Suprapubic skin (tissue), 4 donors: ENCODE measurements around the gene ALDH9A1.

Experiments
- POLR2A ChIP-seq, 2 donors: fragments of 450-650 bp; IDR thresholded peaks; one replicate each; pipeline ENCODE4 v1.6.1; 2017; ENCODE audit warnings: antibody characterized with exemption in 2 of 2, mild to moderate bottlenecking in 2 of 2, moderate library complexity in 2 of 2
- POLR2AphosphoS5 ChIP-seq, 3 donors: sonication (generic); formaldehyde crosslinking; IDR thresholded peaks; one replicate each; pipeline ENCODE4 v1.6.1; 2017; ENCODE audit warnings: antibody characterized with exemption in 3 of 3

DNA sequence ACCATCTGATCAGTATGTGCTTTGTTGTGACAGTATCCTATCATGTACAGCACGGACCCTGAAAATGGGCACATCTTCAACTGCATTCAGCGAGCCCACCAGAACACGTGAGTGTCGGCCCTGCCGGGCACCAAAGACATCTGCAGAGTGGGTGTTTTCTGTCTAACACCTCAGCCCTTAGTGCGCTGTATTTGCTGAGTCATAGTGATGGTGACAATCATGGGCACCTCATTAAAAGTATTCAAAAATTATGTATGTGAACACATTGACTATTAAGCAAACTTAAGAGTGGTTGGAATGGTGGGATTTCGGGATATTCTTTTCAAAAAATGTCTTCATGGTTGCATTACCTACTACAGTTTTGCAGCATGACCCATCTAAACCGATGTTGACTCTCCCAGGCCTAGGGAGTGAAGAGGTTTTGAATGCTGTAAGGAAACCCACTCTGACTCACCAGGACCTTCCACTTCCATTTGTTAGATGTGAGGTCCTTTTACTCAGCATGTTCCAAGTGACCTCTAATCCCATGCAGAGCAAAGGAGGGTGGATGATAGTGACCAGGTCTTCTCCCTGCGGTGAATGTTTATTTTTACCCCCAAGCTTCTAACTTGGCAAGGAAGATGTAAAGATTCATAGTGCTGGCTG lies 47.3 kb downstream of the ALDH9A1 start:
- TF ChIP-seq POLR2AphosphoS5 (IDR thresholded peaks at IDR 0.05) (no peak), POLR2A (IDR thresholded peaks at IDR 0.05) (no peak)
